ENCODE results near the gene CIAO3. TPM values are rescaled to one million over a fixed set of nuclear protein-coding genes. Genes with fewer than 3 reads are reported as not detected.

CIAO3 gene
- total RNA-seq, 1 experiment from 2014 or later: 51.9 TPM

- no peak overlapping the region for H3K27ac Mint-ChIP-seq (ENCODE audit: unreplicated experiment)
- H3K4me3 Mint-ChIP-seq (ENCODE audit: low read depth, unreplicated experiment): no peak overlapping the region
- H3K4me1 Mint-ChIP-seq (ENCODE audit: low read depth, unreplicated experiment): no peaks in the 10 kb centered on the region
- no peaks in the 10 kb centered on the region for H3K27me3 Mint-ChIP-seq (ENCODE audit: unreplicated experiment)
- no peak for TF ChIP-seq CTCF (IDR thresholded peaks at IDR 0.05; ENCODE audit: unreplicated experiment)
- no peaks in the 10 kb centered on the region for H3K9me3 Mint-ChIP-seq (ENCODE audit: low read depth, unreplicated experiment)
- intact Hi-C loops (cut with micrococcal nuclease; ENCODE audit: unreplicated experiment): no loop called here
- BruUV-seq (replicated peaks): no TSS peak
- no peak for DNase-seq
- peaks cover 63% of the 10 kb centered on the region for H3K36me3 Mint-ChIP-seq (ENCODE audit: insufficient read depth, unreplicated experiment)
- CTCF ChIA-PET: no interaction called here
Measured at GRCh38 chr16:734208-734980, 6.4 kb downstream of the CIAO3 start.

GRCh38 chr16:733382-734207 lies 7.2 kb downstream of the CIAO3 start:
- CTCF ChIA-PET: no interaction called here
- intact Hi-C loops (cut with micrococcal nuclease; ENCODE audit: unreplicated experiment): no loop called here
- H3K4me3 Mint-ChIP-seq (ENCODE audit: low read depth, unreplicated experiment): no peak overlapping the region
- no peaks in the 10 kb centered on the region for H3K27me3 Mint-ChIP-seq (ENCODE audit: unreplicated experiment)
- DNase-seq: no peak
- no peaks in the 10 kb centered on the region for H3K4me1 Mint-ChIP-seq (ENCODE audit: low read depth, unreplicated experiment)
- peaks cover 61% of the 10 kb centered on the region for H3K36me3 Mint-ChIP-seq (ENCODE audit: insufficient read depth, unreplicated experiment)
- BruUV-seq (replicated peaks): no TSS peak
- no peak for TF ChIP-seq CTCF (IDR thresholded peaks at IDR 0.05; ENCODE audit: unreplicated experiment)
- no peaks in the 10 kb centered on the region for H3K9me3 Mint-ChIP-seq (ENCODE audit: low read depth, unreplicated experiment)
- H3K27ac Mint-ChIP-seq (ENCODE audit: unreplicated experiment): no peak overlapping the region

GRCh38 chr16:732936-733335 lies 7.9 kb downstream of the CIAO3 start:
- Mint-ChIP-seq H3K27me3 (ENCODE audit: unreplicated experiment) (no peaks in the 10 kb centered on the region), H3K4me1 (ENCODE audit: low read depth, unreplicated experiment) (no peaks in the 10 kb centered on the region), H3K9me3 (ENCODE audit: low read depth, unreplicated experiment) (no peaks in the 10 kb centered on the region), H3K27ac (ENCODE audit: unreplicated experiment) (no peak overlapping the region), H3K4me3 (ENCODE audit: low read depth, unreplicated experiment) (no peak overlapping the region), H3K36me3 (ENCODE audit: insufficient read depth, unreplicated experiment) (peaks cover 58% of the 10 kb centered on the region)
- DNase-seq: no peak
- intact Hi-C loops (cut with micrococcal nuclease; ENCODE audit: unreplicated experiment): no loop called here
- BruUV-seq (replicated peaks): no TSS peak
- CTCF ChIA-PET: interaction anchor here (0.7 kb wide), 1 partner anchor 52 kb away, joined by 3 read pairs; no protein-coding TSS in a partner anchor
- no peak for TF ChIP-seq CTCF (IDR thresholded peaks at IDR 0.05; ENCODE audit: unreplicated experiment)

GRCh38 chr16:732332-732731 lies 8.5 kb downstream of the CIAO3 start:
- TF ChIP-seq CTCF (IDR thresholded peaks at IDR 0.05; ENCODE audit: unreplicated experiment): no peak
- Mint-ChIP-seq H3K27ac (ENCODE audit: unreplicated experiment) (no peak overlapping the region), H3K4me3 (ENCODE audit: low read depth, unreplicated experiment) (no peak overlapping the region), H3K9me3 (ENCODE audit: low read depth, unreplicated experiment) (no peaks in the 10 kb centered on the region), H3K4me1 (ENCODE audit: low read depth, unreplicated experiment) (no peaks in the 10 kb centered on the region), H3K36me3 (ENCODE audit: insufficient read depth, unreplicated experiment) (peaks cover 59% of the 10 kb centered on the region), H3K27me3 (ENCODE audit: unreplicated experiment) (no peaks in the 10 kb centered on the region)
- CTCF ChIA-PET: interaction anchor here (0.7 to 1.2 kb wide), 2 partner anchors 9 to 52 kb away, joined by 3 read pairs; partner anchors contain the start of gene CIAO3
- no peak for DNase-seq
- BruUV-seq (replicated peaks): no TSS peak
- intact Hi-C loops (cut with micrococcal nuclease; ENCODE audit: unreplicated experiment): no loop called here

All from Calu3 (cell line).